ENCODE results near the gene DCTN5.

DNA sequence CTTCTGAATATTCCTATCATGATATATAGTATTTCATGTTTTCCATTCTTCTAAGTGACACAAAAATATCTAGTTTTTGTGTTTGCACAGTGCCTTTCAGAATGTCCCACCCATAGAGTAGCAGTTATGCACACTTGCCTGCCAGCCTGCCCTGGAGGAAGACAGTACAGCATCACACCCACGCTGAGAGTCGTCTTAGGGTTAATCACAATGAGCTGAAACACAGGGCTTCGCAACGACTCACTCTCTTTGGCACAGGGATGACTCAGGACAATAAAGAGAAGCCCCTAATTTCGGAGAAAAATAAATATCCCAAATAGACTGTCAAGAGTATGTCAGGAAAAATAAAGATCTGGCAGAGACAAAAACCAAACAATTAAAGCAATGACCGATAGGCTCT is 33.5 kb upstream of the DCTN5 start:
- TF ChIP-seq EP300 (IDR thresholded peaks at IDR 0.05) (no peak), POLR2A (IDR thresholded peaks at IDR 0.05) (no peak)
- TF ChIP-seq, protein P1, sequence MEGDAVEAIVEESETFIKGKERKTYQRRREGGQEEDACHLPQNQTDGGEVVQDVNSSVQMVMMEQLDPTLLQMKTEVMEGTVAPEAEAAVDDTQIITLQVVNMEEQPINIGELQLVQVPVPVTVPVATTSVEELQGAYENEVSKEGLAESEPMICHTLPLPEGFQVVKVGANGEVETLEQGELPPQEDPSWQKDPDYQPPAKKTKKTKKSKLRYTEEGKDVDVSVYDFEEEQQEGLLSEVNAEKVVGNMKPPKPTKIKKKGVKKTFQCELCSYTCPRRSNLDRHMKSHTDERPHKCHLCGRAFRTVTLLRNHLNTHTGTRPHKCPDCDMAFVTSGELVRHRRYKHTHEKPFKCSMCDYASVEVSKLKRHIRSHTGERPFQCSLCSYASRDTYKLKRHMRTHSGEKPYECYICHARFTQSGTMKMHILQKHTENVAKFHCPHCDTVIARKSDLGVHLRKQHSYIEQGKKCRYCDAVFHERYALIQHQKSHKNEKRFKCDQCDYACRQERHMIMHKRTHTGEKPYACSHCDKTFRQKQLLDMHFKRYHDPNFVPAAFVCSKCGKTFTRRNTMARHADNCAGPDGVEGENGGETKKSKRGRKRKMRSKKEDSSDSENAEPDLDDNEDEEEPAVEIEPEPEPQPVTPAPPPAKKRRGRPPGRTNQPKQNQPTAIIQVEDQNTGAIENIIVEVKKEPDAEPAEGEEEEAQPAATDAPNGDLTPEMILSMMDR (IDR thresholded peaks at IDR 0.05), result no peak
